DMS 273 treated with DMSO at 0.1 percent for 48 hours (cell line): ENCODE results near the gene FAM222A.

Experiments used
- DNase-seq: peaks from one replicate; lab custom pipeline; 2025; lab: John Stamatoyannopoulos, UW

The FAM222A gene

GRCh38 chr12:109772622-109773321 is 59.1 kb downstream of the FAM222A start:
- no peak for DNase-seq

GRCh38 chr12:109773384-109774011 is 59.9 kb downstream of the FAM222A start:
- DNase-seq: no peak

DNA sequence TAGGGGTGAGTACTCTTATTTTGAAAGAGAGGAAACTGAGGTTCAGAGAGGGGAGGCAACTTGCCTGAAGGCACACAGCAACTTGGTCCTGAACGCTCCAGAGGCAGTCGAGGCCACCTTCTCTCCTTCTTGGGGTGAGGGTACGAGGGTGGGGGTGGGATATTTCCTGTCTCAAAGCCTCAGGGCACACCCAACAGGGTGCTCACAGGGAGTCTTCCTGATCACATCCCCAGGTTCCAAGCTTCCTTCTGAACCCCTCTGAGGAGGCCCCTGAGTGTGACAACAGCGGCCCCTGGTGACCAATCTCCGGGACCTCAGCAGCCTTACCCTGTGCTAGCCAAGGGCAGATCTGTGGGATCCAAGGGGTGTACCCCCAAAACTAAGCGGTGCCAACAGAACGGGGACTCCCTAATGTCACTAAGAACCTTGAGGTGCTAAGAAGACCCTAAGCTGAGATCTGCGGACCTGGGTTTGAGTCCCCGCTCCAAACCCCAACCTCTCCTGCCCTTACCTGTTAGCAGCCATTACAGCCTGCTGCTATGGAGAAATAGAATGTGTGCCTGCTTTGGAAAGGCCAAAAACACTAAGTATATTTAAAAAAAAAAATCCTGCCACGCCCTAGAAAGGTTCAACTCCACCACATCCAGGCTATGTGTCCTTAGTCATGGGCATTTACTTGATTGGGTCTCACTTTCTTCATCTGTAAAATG is 61.7 kb downstream of the FAM222A start:
- no peak for DNase-seq

- no peak for DNase-seq
Observed at GRCh38 chr12:109776624-109777023, 63.0 kb downstream of the FAM222A start.

GRCh38 chr12:109777544-109777943 is 63.9 kb downstream of the FAM222A start:
- no peak for DNase-seq

- no peak for DNase-seq
Observed at GRCh38 chr12:109778684-109779083, 65.1 kb downstream of the FAM222A start.

DNA sequence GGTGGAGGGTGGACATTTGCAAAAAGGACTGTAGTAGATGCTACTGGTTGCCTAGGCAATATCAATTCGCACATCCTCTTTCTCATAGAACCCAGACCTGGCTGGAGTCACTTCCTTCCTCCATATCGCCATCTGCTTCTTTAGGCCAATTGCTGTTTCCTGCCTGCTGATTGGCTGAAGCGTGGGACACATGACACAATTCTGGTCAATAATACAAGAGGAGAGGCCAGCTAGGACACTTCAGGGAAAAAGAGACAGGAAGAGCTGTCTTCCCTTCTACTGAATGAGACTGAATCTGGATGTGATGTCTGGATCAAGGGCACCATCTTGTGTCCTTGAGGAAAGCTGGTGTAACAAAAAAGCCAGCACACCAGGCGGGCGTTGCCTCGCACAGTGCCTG is 65.8 kb downstream of the FAM222A start:
- DNase-seq: no peak

- DNase-seq: no peak
Observed at GRCh38 chr12:109781668-109782325, 68.2 kb downstream of the FAM222A start.

DNA sequence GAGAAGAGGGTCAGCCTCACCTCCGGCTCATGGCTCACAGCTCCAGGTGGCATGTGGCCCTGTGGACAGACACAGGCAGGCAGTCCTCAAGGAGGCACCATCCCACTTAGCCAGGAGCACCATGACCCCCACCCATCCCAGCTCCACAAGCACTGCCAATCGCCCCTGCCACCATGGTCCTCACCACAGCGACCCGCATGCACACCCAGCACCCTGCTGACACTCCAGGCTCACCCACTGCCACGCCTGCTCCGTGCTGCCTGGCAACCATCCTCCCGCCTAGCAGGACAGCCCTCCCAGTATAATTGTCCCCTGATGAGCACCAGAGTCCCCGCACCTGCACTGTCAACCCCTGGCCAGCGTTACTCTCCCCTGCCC is 68.7 kb downstream of the FAM222A start:
- DNase-seq: no peak

DNA sequence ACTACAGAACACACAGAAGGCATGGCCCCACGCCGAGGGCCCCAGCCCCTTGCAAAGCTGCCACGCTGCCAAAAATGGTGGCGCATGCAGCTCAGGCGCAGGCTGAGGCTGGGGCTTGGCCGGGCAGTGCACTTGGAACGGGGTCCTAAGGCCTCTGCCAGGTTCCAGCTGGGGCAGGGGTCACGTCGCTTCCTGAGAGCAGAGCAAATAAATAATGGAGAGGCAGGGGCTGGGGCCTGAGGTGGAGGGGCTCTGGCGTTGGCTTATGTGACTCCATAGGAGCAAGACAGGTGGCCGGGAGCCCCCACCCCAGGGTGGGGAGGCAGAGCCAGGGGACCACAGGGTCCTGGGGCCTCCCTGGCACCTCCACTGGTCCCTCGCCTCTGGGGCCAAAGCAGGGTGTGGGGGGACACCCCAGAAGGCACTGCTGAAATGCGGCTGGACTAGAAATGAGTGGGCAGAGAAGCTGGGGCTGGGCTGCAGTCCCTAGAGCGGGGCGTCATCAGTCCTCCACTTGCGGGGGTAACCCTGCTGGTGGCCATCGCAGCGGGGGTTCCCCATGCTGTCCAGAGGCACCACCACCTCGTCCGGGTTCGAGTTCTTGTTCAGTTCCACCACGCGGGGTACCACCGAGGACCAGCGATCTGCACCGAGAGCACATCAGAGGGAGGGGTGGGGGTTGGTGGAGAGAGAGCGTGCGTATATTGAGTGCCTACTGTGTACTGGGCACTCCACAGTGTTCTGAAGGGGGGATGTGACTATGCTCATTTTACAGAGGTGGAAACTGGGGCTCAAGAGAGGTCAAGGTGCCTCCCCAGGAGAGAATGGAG is 69.7 kb downstream of the FAM222A start:
- no peak for DNase-seq

DNA sequence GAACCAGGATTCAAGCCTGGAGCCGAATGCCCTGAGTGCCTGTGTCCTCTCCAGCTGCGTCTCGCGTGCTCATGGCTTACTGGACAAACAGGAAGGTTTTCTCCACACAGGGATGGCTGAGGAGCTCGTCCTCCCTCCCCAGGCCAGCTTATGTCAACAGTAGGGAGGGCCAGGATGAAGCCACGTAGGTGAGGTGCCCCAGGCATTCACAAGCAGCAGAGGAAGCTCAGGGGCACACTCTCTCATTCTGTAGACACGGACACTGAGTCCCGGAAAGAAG is 70.3 kb downstream of the FAM222A start:
- DNase-seq: no peak

GRCh38 chr12:109785854-109786253 is 72.2 kb downstream of the FAM222A start:
- DNase-seq: no peak

DNA sequence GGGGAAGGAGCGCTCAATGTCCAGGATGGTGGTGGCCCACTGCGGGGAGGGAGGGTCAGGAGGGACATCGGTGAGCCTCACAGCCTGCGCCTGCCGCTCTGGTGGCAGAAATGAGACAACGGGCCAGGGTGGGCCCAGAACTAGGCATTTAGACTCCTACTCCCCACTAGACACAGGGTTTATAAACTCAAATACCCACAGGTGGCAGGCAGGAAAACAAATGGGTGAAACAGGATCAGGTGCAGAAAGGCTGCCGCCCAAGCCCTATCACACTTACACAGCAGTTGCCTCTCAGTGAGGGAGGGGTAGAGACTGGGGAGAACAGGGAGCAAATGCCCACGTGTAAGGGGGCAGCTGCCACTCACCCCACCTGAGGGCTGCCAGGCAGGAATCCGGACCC is 73.2 kb downstream of the FAM222A start:
- DNase-seq: no peak

DNA sequence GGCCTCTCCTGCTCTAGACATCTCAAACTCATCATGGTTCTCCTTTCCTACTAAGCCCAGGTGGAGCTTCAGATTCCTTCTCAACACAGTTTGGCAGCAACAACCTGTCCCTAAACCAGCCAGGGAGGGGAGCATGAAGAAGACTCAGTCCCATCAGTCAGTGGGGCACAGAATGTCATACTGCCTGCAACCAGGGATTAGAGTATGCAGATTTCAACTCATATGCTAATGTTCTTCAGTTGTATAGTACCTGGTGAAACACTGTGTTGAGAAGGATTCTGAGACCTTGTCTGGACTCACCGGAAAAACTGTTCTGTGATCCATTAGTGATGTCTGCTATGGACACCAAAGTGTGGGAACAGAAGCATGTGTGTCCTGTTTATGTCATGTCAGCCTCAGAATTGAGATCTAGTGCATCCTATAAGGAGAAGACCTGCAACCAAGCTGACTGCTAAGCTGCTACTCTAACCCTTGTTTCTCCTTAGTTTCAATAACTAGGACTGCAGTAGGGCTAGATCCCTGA is 76.0 kb downstream of the FAM222A start:
- DNase-seq: no peak

DNA sequence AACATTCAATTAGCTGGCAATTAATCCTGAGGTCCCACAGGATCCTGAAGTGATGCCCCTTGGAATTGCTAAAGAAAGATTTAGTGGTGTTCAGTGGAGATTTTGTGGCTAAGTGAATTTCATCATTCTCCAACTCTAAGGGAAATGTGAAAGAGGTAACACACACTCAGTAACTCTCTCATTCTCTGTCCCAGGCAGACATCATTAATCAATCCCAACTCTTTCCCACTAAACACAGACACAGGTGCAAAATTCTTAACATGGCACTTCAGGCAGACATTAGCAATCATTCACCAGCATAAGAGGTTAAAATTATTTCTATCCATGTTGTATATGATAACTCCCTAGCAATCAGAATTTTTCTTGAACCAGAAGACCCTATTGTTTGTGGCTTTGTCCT is 79.4 kb downstream of the FAM222A start:
- DNase-seq: no peak

DNA sequence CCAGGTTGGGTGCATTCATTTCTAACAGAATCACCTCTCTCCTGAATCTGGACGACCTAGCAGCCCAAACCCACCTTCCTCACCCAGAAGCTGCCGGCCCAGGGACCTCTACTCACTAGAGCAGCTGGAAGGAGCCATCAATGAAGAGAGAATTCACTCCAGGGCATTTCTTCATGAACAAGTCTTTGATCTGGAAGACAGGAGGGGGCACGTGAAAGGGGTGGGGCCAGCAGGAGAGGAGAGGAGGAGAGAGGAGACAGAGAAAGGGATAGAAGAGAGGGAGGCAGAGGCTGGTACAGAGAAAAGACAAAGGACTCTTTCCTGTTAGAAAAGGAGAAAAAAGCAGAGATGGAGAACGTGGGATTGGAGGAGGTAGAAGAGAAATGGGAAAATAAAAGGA is 79.8 kb downstream of the FAM222A start:
- no peak for DNase-seq

GRCh38 chr12:109793826-109794501 is 80.3 kb downstream of the FAM222A start:
- no peak for DNase-seq

GRCh38 chr12:109795023-109795422 is 81.4 kb downstream of the FAM222A start:
- no peak for DNase-seq

- no peak for DNase-seq
Observed at GRCh38 chr12:109796057-109796456, 82.4 kb downstream of the FAM222A start.

GRCh38 chr12:109797905-109798669 is 84.5 kb downstream of the FAM222A start:
- DNase-seq: no peak

GRCh38 chr12:109798691-109799090 is 85.1 kb downstream of the FAM222A start:
- no peak for DNase-seq
